KOPT-K1 (cell line): ENCODE data around the gene CDCP1.

Source experiments
- H3K27ac ChIP-seq: fragments of 200-600 bp; sonication (generic); 2 replicates; pipeline ENCODE4 v1.5.1; 2016; ENCODE audit warnings: antibody characterized with exemption, mild to moderate bottlenecking, low read depth, low read length; ENCODE audit not compliant: poor library complexity, severe bottlenecking
- H3K36me3 ChIP-seq: fragments of 200-600 bp; sonication (generic); 2 replicates; pipeline ENCODE4 v1.5.1; 2017; ENCODE audit warnings: antibody characterized with exemption, mild to moderate bottlenecking, low read length, moderate library complexity; ENCODE audit not compliant: insufficient read depth
- H3K9me3 ChIP-seq: fragments of 200-600 bp; sonication (generic); 2 replicates; pipeline ENCODE4 v1.5.1; 2017; ENCODE audit warnings: antibody characterized with exemption, low read length, mild to moderate bottlenecking; ENCODE audit not compliant: insufficient read depth, poor library complexity, severe bottlenecking

Gene CDCP1

GRCh38 chr3:45132568-45133211, 13.5 kb downstream of the CDCP1 start:
- Histone ChIP-seq H3K36me3 (no peaks in the 10 kb centered on the region), H3K27ac (no peak overlapping the region), H3K9me3 (no peaks in the 10 kb centered on the region)

GRCh38 chr3:45131201-45131600, 15.0 kb downstream of the CDCP1 start:
- Histone ChIP-seq H3K27ac (no peak overlapping the region), H3K9me3 (no peaks in the 10 kb centered on the region), H3K36me3 (no peaks in the 10 kb centered on the region)

GRCh38 chr3:45130476-45130875, 15.7 kb downstream of the CDCP1 start:
- Histone ChIP-seq H3K27ac (no peak overlapping the region), H3K36me3 (no peaks in the 10 kb centered on the region), H3K9me3 (no peaks in the 10 kb centered on the region)

- Histone ChIP-seq H3K36me3 (no peaks in the 10 kb centered on the region), H3K9me3 (no peaks in the 10 kb centered on the region), H3K27ac (no peak overlapping the region)
Observed at GRCh38 chr3:45128950-45129349, 17.2 kb downstream of the CDCP1 start.

- no peaks in the 10 kb centered on the region for H3K36me3 ChIP-seq
- no peak overlapping the region for H3K27ac ChIP-seq
Observed at GRCh38 chr3:45127130-45127822, 18.9 kb downstream of the CDCP1 start.

GRCh38 chr3:45126730-45127129, 19.4 kb downstream of the CDCP1 start:
- Histone ChIP-seq H3K36me3 (no peaks in the 10 kb centered on the region), H3K27ac (no peak overlapping the region)

More at GRCh38 chr3:45127130-45127822, 18.9 kb downstream of the CDCP1 start:
- no peaks in the 10 kb centered on the region for H3K9me3 ChIP-seq

GRCh38 chr3:45125550-45126026, 20.6 kb downstream of the CDCP1 start:
- Histone ChIP-seq H3K27ac (no peak overlapping the region), H3K36me3 (no peaks in the 10 kb centered on the region), H3K9me3 (no peaks in the 10 kb centered on the region)

More at GRCh38 chr3:45126730-45127129, 19.4 kb downstream of the CDCP1 start:
- H3K9me3 ChIP-seq = no peaks in the 10 kb centered on the region

- Histone ChIP-seq H3K27ac (no peak overlapping the region), H3K36me3 (no peaks in the 10 kb centered on the region), H3K9me3 (no peaks in the 10 kb centered on the region)
Observed at GRCh38 chr3:45124956-45125355, 21.2 kb downstream of the CDCP1 start.

GRCh38 chr3:45124352-45124751, 21.8 kb downstream of the CDCP1 start:
- Histone ChIP-seq H3K36me3 (no peaks in the 10 kb centered on the region), H3K27ac (no peak overlapping the region), H3K9me3 (no peaks in the 10 kb centered on the region)

- Histone ChIP-seq H3K36me3 (no peaks in the 10 kb centered on the region), H3K9me3 (no peaks in the 10 kb centered on the region), H3K27ac (no peak overlapping the region)
Observed at GRCh38 chr3:45123581-45124269, 22.5 kb downstream of the CDCP1 start.

GRCh38 chr3:45123030-45123429, 23.1 kb downstream of the CDCP1 start:
- Histone ChIP-seq H3K9me3 (no peaks in the 10 kb centered on the region), H3K27ac (no peak overlapping the region), H3K36me3 (no peaks in the 10 kb centered on the region)

GRCh38 chr3:45120359-45121158, 25.6 kb downstream of the CDCP1 start:
- Histone ChIP-seq H3K27ac (no peak overlapping the region), H3K9me3 (no peaks in the 10 kb centered on the region), H3K36me3 (no peaks in the 10 kb centered on the region)

- Histone ChIP-seq H3K27ac (no peak overlapping the region), H3K9me3 (no peaks in the 10 kb centered on the region), H3K36me3 (no peaks in the 10 kb centered on the region)
Observed at GRCh38 chr3:45119824-45120358, 26.3 kb downstream of the CDCP1 start.

GRCh38 chr3:45119376-45119775, 26.8 kb downstream of the CDCP1 start:
- no peak overlapping the region for H3K27ac ChIP-seq
- H3K36me3 ChIP-seq = no peaks in the 10 kb centered on the region
- H3K9me3 ChIP-seq = no peaks in the 10 kb centered on the region
